ENCODE measurements around the gene FNDC10.

Gene FNDC10

DNA sequence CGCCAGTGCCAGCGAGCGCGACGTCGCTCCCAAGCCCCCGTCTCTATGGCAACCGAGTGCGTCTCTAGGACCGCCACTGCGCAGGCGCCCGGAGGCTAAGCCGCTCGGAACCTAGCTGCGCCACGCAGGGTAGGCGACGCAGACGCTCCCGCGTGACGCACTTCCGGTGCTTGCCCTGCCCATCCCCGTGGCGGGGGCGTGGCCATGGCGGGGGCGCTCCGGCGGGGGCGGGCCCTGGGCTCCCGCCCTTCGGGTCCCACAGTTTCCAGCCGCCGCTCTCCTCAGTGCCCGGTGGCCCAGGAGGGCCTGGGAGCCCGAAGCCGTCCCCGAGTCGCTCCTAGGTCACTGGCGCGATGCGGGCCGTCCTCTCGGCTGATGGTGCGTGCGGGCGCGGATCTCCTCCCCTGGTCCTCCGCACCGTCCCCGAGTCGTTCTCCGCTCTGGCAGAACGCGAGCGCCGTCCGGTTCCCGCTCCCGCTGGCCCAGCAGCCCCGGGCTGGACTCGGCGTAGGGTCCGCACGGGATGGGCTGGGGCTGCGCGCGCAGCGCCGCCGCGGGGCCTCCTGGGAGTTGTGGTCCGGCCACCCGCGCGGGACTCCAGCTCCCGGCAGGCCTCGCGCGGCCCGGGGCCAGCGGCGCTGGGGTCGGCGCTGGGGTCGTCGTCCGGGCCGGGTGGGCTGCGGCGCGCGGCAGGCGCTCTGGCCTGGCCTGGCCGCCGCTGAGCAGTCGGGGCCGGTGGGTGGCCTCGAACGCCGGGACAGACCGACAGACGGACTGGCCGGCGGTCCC, 15.5 kb upstream of the FNDC10 start, which contains the start of gene MIB2:
TSS of gene MIB2 (plus strand) at position 245 of the 789 bp plus-strand sequence. CDS start 7,953 bp downstream, outside the sequence.
- DNase-seq (ENCODE audit: low spot score), result peak; percentile 97
- peak within 1 kb of the TSS; percentile 95 to 100 for H3K27ac ChIP-seq
- peak within 1 kb of the TSS; percentile 97 for H3K4me3 ChIP-seq
- TF ChIP-seq, protein P1, sequence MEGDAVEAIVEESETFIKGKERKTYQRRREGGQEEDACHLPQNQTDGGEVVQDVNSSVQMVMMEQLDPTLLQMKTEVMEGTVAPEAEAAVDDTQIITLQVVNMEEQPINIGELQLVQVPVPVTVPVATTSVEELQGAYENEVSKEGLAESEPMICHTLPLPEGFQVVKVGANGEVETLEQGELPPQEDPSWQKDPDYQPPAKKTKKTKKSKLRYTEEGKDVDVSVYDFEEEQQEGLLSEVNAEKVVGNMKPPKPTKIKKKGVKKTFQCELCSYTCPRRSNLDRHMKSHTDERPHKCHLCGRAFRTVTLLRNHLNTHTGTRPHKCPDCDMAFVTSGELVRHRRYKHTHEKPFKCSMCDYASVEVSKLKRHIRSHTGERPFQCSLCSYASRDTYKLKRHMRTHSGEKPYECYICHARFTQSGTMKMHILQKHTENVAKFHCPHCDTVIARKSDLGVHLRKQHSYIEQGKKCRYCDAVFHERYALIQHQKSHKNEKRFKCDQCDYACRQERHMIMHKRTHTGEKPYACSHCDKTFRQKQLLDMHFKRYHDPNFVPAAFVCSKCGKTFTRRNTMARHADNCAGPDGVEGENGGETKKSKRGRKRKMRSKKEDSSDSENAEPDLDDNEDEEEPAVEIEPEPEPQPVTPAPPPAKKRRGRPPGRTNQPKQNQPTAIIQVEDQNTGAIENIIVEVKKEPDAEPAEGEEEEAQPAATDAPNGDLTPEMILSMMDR (IDR thresholded peaks at IDR 0.05), result no peak

DNA sequence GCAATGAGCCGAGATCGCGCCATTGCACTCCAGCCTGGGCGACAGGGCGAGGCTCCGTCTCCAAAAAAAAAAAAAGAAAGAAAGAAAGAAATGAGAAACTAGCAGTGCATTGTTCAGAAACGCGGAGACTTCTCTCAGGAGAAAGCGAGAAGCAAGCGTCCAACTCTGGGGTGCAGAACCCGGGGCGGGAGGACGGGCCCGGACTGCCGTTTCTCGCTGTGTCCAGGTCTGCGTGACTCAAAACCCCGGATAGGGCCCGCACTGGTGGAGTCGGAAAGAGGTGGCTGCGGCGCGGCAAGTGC, 15.0 kb upstream of the FNDC10 start:
- H3K27ac ChIP-seq, result peak overlapping the region; percentile 95 to 100
- H3K4me3 ChIP-seq, result peak overlapping the region; percentile 97
- TF ChIP-seq, protein P1 (IDR thresholded peaks at IDR 0.05), result no peak
- no peak for DNase-seq (ENCODE audit: low spot score)

DNA sequence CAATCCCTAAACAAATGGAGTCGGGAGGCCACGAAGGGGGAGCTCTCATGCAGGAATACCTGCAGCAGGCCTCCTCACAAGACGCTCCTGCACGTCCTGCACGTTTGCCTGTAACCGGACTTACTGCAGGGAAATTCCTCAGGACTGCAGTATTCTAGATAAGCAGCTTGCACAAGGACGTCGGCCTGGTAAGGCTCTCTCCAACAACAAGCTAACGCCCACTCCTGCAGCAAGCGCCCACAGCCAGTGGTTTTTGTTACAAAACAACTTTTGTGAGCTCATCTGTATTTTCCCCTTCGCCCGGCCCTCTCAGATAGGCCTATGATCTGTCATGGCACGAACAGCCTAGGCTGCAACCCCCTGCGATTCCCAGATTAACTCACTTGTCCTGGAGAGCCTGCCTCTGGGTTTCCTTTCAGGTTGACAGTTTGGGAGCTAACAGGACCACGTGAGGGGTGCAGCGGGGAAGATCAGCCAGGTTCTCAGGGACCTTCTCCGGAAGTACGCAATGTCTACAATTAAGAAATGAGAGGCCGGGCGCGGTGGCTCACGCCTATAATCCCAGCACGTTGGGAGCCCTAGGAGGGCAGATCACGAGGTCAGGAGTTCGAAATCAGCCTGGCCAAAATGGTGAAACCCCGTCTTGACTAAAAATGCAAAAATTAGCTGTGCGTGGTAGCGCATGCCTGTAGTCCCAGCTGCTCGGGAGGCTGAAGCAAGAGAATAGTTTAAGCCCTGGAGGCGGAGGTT, 14.4 kb upstream of the FNDC10 start:
- no peak for DNase-seq (ENCODE audit: low spot score)
- peak overlapping the region in 1 of 2 donors; percentile 95 for H3K27ac ChIP-seq
- TF ChIP-seq, protein P1 (IDR thresholded peaks at IDR 0.05), result no peak

DNA sequence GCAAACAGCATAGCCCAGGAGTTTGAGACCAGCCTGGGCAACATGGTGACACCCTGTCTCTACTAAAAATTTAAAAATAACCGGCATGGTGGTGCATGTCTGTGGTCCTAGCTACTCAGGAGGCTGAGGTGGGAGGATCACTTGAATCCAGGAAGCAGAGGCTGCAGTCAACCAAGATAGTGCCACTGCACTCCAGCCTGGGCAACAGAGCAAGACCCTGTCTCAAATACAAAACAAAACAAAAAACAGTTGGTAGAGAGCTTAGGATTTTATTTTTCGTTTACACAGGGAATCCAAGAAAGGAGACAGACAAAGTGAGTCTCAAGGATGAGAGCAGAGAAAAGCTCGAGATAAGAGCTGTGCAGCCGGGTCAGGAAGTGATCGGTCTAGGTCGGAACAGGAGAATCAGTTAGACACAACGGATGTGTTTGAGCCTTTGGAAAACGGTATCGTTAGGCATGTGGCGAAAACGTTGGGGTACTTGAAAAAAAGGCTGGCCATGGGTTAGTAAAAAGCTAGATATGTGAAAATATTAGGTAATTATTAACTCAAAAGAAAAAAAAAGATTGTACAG, 13.7 kb upstream of the FNDC10 start:
- Histone ChIP-seq H3K4me3 (no peak overlapping the region), H3K27ac (no peak overlapping the region)
- DNase-seq (ENCODE audit: low spot score), result no peak
- TF ChIP-seq, protein P1 (IDR thresholded peaks at IDR 0.05), result no peak

More for the DNA sequence above, 14.4 kb upstream of the FNDC10 start:
- H3K4me3 ChIP-seq, result peak overlapping the region; percentile 97

DNA sequence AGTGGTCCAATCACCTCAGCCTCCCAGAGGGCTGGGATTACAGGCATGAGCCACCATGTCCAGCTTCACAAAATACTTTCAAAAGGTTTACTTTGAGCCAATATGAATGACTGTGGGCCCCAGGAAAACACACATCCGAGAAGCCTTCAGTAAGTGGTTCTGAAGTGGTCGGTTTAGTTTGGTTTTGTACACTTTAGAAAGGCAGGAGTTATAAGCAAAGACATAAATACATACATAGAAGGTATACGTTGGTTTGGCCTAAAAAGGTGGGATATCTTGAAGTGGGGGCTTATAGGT, 12.1 kb upstream of the FNDC10 start:
- TF ChIP-seq, protein P1 (IDR thresholded peaks at IDR 0.05), result no peak
- H3K4me3 ChIP-seq, result no peak overlapping the region
- no peak for DNase-seq (ENCODE audit: low spot score)
- peak overlapping the region in 1 of 2 donors; percentile 31 for H3K27ac ChIP-seq

DNA sequence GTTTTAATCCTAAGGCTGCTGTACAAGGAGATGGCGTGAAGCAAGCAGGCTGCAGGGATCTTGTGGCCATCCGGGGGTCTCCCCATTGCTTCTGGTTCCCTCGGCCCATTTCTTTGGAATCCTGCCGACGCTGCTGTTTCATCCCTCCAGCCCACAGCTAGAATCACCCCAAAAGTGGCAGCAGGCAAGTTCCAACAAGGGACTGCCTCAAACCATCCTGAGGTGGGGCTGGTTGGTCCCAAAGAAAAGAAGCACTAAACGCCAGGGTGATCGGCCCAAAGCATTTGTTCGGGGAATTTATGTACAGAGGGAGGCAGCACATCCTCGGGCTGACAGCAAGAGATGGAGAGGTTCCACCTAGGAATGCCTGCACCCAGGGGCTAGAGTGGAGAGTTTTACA, 10.9 kb upstream of the FNDC10 start:
- no peak for DNase-seq (ENCODE audit: low spot score)
- H3K4me3 ChIP-seq, result no peak overlapping the region
- H3K27ac ChIP-seq, result peak overlapping the region in 1 of 2 donors; percentile 35
- TF ChIP-seq, protein P1 (IDR thresholded peaks at IDR 0.05), result no peak
